ENCODE measurements around the gene ALLC. TPM values are rescaled to one million over a fixed set of nuclear protein-coding genes. Genes with fewer than 3 reads are reported as not detected.

The ALLC gene
- total RNA-seq, 1 donor from 2014 or later, result not detected

DNA sequence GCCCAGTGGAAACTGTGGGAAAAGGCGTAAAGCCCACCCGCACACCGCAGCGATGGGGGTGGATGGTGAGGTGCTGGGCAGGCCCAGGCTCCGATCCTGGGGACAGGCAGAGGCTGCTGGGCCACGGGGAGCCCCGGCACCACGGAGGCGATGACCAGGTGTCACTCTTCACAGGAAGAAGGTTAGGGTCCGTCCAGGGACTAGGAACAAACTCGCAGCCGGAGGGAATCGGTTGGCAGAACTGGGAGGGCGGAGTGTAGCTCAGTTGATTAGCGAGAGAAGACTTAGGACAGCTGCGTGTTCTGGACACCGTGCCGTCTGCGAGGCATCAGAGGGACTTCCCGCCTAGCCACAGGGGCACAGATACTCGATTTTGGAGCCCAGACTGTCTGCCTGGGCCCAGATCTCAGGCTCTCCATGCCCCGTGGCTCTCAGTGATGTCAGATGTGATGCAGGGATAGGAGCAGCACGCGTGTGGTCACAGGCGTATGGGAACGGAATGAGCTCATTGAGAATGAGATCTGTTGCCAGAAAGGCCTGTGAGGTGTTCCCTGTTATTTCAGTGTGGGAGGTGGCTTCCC is 16.1 kb upstream of the ALLC start:
- Histone ChIP-seq H3K9me3 (no peaks in the 10 kb centered on the region), H3K36me3 (no peaks in the 10 kb centered on the region), H3K4me3 (no peak overlapping the region), H3K27ac (no peak overlapping the region), H3K4me1 (no peaks in the 10 kb centered on the region), H3K27me3 (no peaks in the 10 kb centered on the region)
- intact Hi-C loops (cut with DNase I), result no loop called here
- TF ChIP-seq CTCF (IDR thresholded peaks at IDR 0.05), result no peak
- ATAC-seq (no peak), DNase-seq (peak; percentile 56)

GRCh38 chr2:3642521-3643215 is 15.3 kb upstream of the ALLC start:
- H3K9me3 ChIP-seq, result no peaks in the 10 kb centered on the region
- no peaks in the 10 kb centered on the region for H3K4me1 ChIP-seq
- peak; percentile 57 for DNase-seq
- intact Hi-C loops (cut with DNase I), result no loop called here
- no peaks in the 10 kb centered on the region for H3K36me3 ChIP-seq
- no peak overlapping the region for H3K27ac ChIP-seq
- no peak overlapping the region for H3K4me3 ChIP-seq
- ATAC-seq, result no peak
- TF ChIP-seq CTCF (IDR thresholded peaks at IDR 0.05), result no peak
- H3K27me3 ChIP-seq, result no peaks in the 10 kb centered on the region

- H3K27me3 ChIP-seq, result no peaks in the 10 kb centered on the region
- ATAC-seq (no peak), DNase-seq (peak; percentile 57)
- intact Hi-C loops (cut with DNase I), result no loop called here
- H3K4me3 ChIP-seq, result no peak overlapping the region
- no peak overlapping the region for H3K27ac ChIP-seq
- TF ChIP-seq CTCF (IDR thresholded peaks at IDR 0.05), result no peak
- H3K36me3 ChIP-seq, result no peaks in the 10 kb centered on the region
- H3K9me3 ChIP-seq, result no peaks in the 10 kb centered on the region
- H3K4me1 ChIP-seq, result no peaks in the 10 kb centered on the region
Observed at GRCh38 chr2:3643371-3644245, 14.4 kb upstream of the ALLC start.

GRCh38 chr2:3644246-3644525 is 13.8 kb upstream of the ALLC start:
- H3K27me3 ChIP-seq, result no peaks in the 10 kb centered on the region
- H3K4me3 ChIP-seq, result no peak overlapping the region
- DNase-seq (no peak), ATAC-seq (no peak)
- no peaks in the 10 kb centered on the region for H3K36me3 ChIP-seq
- H3K27ac ChIP-seq, result no peak overlapping the region
- TF ChIP-seq CTCF (IDR thresholded peaks at IDR 0.05), result no peak
- no peaks in the 10 kb centered on the region for H3K9me3 ChIP-seq
- H3K4me1 ChIP-seq, result no peaks in the 10 kb centered on the region
- intact Hi-C loops (cut with DNase I), result no loop called here

GRCh38 chr2:3644891-3645605 is 13.0 kb upstream of the ALLC start:
- no peak for ATAC-seq
- no peaks in the 10 kb centered on the region for H3K27me3 ChIP-seq
- no peaks in the 10 kb centered on the region for H3K4me1 ChIP-seq
- intact Hi-C loops (cut with DNase I), result no loop called here
- no peak overlapping the region for H3K27ac ChIP-seq
- H3K4me3 ChIP-seq, result no peak overlapping the region
- H3K36me3 ChIP-seq, result no peaks in the 10 kb centered on the region
- no peaks in the 10 kb centered on the region for H3K9me3 ChIP-seq
- DNase-seq, result peak; percentile 29
- no peak for TF ChIP-seq CTCF (IDR thresholded peaks at IDR 0.05)

Measured in upper lobe of right lung (tissue), 1 donor.